Middle frontal gyrus (tissue), 1 donor: Measurements from ENCODE around the gene OPRD1.
"Not testable (repeated sequence)": the region's sequence is repeated elsewhere in the genome, so short reads cannot be mapped to it uniquely, and the experiment has no call there.

Experiments used
- DNase-seq: peaks from one replicate; pipeline ENCODE4 v3.0.0-alpha.2; 2015; ENCODE audit warnings: low spot score; ENCODE audit errors: extremely low spot score

The OPRD1 gene

DNA sequence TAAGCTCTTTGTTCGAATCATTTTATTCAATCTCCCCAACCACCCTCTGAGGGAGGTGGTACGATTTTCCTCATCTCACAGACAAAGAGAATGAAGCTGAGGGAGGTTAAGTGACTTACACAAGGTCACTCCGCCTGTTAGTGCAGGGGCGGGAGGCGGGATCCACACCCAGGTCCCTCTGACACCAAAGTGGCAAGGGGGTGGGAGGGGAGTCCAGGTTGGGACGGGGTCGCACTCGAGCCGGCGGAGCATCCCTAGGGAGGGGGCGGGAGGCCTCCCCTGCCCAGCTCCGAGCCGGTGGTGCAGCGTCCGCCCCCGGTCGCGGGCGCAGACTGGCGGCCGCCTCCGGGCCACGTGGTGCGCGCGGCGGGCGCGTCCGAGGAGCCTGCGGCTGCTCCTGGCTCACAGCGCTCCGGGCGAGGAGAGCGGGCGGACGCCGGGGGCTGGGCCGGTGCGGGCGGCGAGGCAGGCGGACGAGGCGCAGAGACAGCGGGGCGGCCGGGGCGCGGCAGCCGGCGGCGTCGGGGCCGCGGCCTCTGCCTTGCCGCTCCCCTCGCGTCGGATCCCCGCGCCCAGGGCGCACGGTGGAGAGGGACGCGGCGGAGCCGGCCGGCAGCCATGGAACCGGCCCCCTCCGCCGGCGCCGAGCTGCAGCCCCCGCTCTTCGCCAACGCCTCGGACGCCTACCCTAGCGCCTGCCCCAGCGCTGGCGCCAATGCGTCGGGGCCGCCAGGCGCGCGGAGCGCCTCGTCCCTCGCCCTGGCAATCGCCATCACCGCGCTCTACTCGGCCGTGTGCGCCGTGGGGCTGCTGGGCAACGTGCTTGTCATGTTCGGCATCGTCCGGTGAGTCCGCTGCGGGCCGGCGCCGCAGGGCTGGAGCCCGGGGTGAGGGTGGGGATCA is at the start of gene OPRD1:
Gene OPRD1, plus strand, starts transcription at position 405 of the 903 bp plus-strand sequence. Its CDS starts 214 bp downstream, at position 619.
- no peak for DNase-seq

DNA sequence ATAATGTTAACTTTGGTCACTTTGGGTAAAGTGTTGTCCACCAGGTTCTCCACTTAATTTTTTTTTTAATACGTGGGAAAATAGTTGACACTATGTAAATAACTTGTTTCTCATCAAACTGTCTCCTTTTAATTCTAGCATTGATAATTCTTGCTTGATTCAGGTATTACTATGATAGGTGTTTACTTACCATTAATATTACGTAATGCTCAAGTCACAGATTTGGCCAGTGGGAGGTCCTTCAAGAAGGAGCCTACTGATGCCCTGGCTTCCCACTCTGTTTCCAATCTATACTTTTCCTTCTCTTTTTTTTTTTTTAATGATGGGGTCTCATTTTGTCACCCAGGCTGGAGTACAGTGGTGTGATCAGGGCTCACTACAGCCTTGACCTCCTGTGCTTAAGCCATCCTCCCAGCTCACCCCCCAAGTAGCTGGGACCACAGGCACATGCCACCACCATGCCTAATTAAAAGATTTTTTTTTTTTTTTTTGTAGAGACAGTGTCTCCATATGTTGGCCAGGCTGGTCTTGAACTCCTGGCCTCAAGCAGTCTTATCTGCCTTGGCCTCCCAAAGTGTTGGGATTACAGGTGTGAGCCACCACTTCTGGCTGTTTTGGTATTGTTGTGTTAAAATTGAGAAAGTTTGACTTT is 45.3 kb upstream of the OPRD1 start:
- no peak for DNase-seq

DNA sequence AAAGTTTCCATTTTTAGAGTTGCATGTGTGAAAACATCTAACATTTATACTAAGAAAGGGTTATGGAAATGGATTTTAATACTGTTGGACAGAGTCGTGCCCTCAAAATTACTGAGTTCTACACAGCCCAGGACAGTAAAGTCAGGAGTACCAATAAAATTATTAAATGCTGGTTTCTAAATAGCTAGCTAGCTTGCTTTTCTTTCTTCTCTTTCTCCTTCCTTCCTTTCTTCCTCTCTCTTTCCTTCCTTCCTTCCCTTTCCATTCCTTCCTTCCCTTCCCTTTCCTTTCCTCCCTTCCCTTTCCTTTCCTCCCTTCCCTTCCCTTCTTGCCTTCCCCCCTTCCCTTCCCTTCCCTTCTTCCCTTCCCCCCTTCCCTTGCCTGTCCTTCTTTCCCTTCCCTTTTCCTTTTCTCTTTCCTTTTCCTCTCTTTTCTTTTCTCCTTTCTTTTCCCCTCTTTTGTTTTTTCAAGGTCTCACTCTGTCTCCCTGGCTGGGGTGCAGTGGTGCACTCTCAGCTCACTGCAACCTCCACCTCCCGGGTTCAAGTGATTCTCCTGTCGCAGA is 41.3 kb upstream of the OPRD1 start:
- DNase-seq, result no peak

DNA sequence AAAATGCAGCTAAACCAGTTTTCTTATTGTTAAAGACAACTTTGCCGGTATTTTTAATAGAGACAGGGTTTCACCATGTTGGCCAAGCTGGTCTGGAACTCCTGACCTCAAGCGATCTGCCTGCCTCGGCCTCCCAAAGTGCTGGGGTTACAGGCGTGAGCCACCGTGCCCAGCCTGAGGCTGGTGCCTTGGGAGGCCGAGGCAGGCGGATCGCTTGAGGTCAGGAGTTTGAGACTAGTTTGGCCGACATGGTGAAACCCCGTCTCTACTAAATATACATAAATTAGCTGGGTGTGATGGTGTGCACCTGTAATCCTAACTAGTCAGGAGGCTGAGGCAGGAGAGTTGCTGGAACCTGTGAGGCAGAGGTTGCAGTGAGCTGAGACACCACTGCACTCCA is 40.0 kb upstream of the OPRD1 start:
- not testable (repeated sequence) for DNase-seq

DNA sequence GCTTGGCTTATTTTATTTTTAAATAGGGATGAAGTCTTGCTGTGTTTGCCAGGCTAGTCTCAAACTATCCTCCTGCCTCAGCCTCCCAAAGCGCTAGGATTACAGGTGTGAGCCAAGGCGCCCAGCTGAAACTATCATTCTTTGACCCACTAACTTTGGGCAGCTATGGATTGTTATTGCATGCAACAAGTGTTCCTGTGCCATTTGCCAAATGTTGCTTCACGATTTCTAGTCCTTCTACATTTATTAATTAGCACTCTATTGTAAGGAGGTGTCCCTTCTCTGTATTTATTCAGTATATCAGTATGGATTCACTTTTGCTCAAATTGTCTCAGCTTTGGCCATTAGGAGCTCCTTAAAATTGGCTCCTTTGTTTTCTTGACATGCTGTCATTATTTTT is 38.9 kb upstream of the OPRD1 start:
- DNase-seq, result no peak

DNA sequence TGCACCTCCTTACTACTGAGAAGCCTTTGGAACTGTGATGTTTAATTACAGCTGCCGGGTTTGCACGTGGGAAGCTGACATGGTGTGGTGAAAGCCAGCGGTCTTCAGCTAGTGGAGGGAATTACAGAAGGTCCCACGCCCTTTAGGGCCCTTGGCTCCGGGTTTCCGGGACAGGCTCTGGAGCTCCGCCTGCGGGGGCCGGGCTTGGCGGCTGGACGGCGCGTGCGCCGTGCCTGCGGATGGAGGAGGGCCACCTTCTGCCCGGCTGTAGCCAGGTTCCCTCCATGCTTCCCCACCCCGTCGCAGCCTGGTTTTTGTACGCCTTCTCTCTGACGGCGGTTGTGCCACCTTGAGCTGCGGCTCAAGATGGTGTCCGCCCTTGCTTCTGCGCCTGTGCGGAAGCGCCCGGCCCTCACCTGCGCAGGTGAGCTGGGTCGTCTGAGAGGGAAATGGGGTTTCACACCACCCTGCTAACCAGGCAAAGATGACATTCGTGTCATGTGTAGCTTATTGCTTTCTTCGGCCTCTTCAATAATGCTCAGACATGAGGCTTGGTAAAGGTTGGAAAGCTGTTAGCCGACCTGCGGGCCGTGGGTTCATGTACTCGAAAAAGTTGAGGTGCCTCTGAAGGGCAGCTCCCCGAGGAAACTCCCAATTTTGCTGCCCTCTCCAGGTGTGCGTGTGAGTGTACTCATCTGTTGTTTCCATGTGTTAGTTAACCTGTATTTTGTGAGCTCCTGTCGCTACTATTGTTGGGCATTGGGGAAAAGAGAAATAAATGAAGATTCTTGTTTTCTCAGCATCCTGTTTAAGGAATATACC is 36.6 kb upstream of the OPRD1 start:
- DNase-seq, result no peak

DNA sequence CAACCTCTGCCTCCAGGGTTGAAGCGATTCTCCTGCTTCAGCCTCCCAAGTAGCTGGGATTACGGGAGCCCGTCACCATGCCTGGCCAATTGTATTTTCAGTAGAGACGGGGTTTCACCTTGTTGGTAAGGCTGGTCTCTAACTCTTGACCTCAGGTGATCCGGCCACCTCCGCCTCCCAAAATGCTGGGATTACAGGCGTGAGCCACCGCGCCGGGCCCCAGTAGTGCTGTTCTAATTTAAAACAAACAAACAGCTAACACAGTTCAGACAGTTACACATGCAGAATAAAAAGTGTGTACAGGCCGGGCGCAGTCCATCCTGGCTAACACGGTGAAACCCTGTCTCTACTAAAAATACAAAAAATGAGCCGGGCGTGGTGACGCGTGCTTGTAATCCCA is 35.6 kb upstream of the OPRD1 start:
- DNase-seq, result no peak

DNA sequence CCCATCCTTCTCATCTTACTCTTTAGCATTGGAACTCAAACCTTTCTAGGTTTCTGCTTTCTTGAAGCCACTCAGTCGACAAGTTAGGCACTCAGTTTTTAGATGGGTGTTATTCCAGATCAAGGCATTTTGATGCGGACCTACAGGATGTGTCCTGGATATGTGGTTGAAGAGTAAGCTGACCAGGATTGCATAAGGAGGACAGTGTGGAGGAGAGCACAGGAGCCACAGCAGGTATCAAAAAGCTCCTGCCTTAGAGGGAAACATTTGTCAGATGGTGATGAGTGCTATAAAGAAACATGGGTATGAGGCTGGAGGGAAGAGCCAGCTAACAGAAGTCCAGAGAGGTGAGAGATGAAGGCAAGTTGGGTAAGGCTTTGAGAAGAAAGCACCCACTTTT is 33.9 kb upstream of the OPRD1 start:
- DNase-seq, result no peak

DNA sequence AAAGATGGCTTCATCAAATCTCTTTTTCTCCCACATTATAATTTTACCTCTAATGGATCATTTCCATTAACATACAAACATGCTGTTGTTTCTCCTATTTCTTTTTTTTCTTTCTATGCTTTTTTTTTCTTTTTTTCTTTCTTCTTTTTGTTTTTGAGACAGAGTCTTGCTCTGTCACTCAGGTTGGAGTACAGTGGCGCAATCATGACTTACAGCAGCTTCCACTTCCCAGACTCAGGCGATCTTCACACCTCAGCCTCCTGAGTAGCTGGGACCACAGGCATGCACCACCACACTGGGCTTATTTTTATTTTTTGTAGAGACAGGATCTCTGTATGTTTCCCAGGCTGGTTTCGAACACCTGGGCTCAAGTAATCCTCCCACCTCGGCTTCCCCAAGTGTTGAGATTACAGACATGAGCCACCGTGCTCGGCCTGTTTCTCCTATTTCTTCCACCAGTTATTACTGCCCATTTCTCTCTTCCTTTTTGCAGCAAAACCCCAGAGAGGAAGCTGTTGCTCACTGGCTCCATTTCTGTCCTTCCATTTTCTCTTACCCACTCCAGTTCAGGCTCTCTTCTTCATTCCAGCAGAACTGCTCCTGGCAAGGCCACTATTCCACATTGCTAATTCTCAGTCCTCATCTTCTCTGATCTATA is 32.1 kb upstream of the OPRD1 start:
- no peak for DNase-seq

DNA sequence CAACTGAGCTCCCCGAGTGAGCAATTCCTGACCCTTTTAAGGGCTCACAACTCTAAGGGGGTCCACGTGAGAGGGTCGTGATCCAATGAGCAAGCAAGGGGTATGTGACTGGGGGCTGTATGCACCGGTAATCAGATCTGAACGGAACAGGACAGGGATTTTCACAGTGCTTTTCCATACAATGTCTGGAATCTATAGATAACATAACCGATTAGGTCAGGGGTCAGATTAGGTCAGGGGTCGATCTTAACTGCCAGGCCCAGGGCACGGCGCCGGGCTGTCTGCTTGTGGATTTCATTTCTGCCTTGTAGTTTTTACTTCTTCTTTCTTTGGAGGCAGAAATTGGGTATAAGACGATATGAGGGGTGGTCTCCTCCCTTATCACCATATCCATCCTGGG is 30.7 kb upstream of the OPRD1 start:
- no peak for DNase-seq

DNA sequence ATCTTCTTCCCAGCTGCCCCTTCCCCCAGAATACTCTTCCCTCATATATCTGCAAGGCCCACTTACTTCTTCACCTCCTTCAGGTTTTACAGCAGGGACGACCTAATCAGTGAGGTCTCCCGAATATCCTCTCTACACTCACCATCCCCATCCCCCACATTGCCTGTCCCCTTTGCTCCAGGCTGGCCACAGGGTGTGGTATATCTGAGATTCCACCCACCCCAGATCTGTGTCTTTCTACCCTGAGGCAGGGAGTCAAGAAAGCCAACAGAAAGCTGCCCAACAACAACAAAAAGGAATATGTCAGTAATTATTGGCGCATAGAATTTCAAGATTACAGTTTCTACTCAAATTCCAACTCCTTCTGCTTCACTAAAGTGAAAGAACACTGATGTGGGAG is 30.0 kb upstream of the OPRD1 start:
- DNase-seq, result no peak

DNA sequence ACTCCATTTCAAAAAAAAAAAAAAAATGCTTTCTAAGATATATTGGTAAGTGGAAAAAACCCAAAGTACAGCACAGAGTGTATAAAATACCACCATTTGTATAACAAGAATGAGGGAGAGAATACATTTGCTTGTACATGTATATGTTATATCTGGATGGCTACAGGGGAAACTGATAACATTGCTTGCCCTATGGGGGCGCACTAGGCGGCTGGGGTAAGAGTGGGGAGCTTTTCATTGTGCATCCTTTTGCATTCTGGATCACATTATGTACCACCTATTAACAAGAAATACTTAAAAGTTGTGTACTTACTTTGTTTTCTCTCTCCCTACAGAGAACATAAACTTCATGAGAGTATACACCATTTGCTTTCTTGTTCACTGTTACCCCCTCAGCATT is 28.6 kb upstream of the OPRD1 start:
- no peak for DNase-seq

DNA sequence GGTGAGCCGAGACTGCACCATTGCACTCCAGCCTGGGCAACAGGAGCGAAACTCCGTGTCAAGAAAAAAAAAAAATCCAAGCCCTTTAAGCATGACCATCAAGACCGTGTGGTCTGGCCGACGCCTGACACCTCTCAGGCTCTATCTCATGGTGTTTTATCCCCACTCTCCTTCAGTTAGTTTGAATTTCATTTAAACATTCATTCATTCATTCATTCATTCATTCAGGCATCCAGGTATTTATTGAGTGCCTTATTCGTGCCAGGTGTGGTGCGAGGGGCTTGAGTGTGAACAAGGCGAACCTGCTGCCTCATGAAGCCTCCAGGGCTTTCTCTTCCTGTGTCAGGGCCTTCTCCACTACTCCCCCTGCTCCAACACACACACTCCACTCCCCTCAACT is 22.6 kb upstream of the OPRD1 start:
- DNase-seq, result no peak

DNA sequence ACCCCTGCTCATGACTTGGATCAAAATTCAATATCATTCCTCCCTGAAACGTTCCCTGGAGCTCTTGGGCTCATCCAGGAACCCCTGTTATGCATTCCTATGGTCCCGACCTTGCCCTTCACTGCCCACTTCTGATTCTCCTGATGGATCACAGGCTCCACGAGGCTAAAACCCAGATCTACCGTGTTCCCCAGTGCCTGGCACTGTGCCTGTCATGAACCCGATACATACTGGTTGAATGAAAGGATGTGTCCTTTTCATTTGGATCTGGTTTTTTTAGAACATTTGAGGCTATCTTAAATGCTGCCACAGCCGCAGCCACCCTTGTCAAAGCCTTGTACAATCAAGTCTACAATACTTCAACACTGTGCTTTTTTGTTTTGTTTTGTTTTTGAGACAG is 22.2 kb upstream of the OPRD1 start:
- no peak for DNase-seq

DNA sequence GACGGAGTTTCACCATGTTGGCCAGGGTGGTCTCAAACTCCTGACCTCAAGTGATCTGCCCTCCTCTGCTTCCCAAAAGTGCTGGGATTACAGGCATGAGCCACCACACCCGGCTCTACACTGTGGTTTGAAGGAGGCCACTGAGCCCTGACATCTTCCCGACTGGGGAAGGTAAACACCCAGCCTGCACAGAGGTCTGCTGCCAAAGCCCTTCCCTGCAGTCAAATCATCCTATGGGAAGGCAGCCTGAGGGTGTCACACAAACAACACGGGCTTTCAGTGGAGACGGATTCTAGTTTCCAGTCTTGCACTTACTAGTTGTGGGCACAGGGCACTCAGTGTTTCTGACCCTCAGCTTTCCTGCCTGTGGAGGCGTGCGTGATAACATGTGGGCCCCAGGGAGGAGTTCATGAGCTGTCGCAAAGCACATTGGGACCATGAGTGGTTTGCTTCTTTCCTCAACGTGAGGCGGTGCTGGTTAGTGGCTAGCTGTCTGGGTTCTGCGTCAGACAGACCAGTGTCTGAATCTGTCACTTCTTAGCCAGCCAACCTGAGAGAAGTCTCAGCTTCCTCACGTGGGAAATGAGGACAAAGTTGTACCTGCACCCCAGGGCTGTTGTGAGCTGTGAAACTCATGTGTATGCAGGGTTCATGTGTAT is 21.5 kb upstream of the OPRD1 start:
- no peak for DNase-seq

DNA sequence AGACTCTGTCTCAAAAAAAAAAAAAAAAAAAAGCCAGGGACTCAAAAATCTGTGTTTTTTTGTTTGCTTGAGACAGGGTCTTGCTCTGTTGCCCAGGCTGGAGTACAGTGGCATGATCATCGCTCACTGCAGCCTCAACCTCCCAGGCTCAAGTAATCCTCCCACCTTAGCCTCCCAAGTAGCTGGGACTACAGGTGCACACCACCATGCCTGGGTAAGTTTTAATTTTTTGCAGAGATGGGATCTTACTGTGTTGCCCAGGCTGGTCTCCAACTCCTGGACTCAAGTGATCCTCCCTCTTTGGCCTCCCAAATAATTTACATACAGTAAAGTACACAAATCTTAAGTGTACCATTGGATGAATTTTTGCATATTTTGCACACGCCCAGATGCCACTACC is 20.0 kb upstream of the OPRD1 start:
- DNase-seq, result not testable (repeated sequence)

DNA sequence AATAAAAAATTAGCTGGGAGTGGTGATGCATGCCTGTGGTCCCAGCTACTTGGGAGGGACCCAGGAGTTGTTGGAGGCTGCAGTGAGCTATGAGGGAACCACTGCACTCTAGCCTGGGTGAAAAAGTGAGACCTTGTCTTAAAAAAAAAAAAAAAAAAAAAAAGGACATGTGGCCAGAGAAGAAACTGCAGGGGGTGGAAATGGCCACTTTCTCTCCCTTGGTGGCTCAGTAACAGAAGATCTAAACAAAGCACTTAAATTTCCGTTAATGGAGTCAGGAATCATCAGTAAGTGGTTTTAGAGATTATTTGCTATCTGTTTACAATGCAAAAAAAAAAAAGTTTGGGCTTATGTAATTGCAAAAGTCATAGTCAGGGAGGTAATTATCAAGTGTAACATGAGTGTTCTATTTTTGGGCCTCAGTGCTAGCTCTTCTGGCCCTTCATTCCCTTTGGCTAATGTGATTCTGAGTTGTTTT is 19.3 kb upstream of the OPRD1 start:
- no peak for DNase-seq

DNA sequence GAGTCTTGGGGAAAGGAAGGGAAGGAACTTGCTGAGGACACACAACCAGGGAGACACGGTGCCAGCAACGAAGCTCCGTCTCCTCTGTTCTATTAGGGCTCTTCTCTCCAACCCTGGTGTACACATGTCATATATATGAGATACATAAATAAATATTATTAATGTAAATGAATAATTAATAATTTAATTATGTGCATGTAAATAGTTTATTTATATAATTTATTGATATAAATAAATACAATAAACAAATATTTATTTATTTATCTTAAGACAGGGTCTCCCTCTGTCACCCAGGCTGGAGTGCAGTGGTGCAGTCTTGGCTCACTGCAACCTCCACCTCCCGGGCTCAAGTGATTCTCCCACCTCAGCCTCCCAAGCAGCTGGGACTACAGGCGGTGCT is 17.4 kb upstream of the OPRD1 start:
- DNase-seq, result not testable (repeated sequence)

DNA sequence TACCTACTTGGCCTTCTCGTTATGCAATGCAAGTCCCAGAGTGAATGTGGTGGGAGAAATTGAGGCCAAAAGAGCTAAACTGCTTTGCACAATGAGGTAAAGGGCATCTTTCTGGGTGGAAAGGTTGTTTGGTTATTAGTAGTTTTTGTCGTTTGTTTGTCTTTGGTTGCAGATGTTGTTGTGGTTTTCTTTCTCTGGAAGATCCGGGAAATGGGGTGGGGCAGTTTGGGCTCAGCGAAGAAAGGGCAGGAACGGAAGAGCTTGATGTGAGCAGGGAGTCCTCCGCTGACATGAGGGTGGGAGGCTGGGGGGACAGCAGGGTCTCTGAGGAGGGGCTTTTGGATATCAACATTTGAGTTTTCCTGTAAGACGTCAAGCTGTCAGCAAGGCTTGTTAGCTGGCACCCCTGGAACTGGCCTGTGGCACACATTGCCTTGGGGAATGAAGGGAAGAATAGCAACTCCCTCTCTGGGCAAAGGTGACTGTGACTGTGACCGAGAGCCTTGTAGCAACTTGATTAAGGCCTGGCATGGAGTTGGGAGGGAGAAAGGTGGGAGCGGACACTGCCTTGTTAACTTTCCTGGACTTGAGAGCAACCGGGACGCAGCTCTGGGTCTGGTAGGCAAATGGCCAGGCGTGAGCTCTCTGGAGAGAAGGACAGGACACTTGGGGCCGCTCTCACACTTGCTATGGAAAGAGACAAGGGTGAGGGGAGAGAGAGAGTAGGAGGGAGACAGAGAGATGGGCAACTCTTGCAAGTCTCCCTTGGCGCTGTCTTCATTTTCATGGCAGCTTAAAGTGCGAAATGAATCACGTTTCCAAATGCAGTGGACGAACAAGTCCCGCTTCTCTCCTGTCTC is 15.4 kb upstream of the OPRD1 start:
- DNase-seq, result no peak
